PC-3 (cell line): Measurements from ENCODE around the gene SLC6A20. TPM values are rescaled to one million over a fixed set of nuclear protein-coding genes. Genes with fewer than 3 reads are reported as not detected.

ENCODE experiments used
- ATAC-seq: fragments of 200-7000 bp; cut with Tn5 transposase; 2 replicates; pipeline ENCODE4 v1.9.1; 2020; ENCODE audit warnings: mild to moderate bottlenecking, moderate library complexity
- BruUV-seq: library from RNA; stranded (reverse); fragments of 400-500 nt; replicated peaks from 2 replicates; lab custom pipeline; 2021; lab: Mats Ljungman, UMichigan
- CTCF ChIA-PET: fragments of 300-600 bp; sonication (Branson Sonifier 250); formaldehyde crosslinking; loops from one replicate; lab custom pipeline; 2022; ENCODE audit warnings: antibody characterized with exemption; lab: Charles Lee
- POLR2A ChIA-PET: fragments of 300-600 bp; sonication (Branson Sonifier 250); formaldehyde crosslinking; loops from one replicate; lab custom pipeline; 2022; ENCODE audit warnings: antibody characterized with exemption; ENCODE audit not compliant: unreplicated experiment; lab: Charles Lee
- DNase-seq: peaks from one replicate; pipeline ENCODE4 v3.0.0-alpha.2; 2015
- H2AFZ ChIP-seq: fragments of 300-600 bp; sonication (generic); 2 replicates; pipeline ENCODE4 v1.6.0; 2016; ENCODE audit warnings: antibody characterized with exemption, low read length
- H3F3A ChIP-seq: fragments of 300-600 bp; sonication (generic); one replicate; pipeline ENCODE4 v1.6.0; 2017; ENCODE audit warnings: antibody characterized with exemption, low read length, control low read depth, mild to moderate bottlenecking; ENCODE audit not compliant: unreplicated experiment
- H3K27ac ChIP-seq: fragments of 300-600 bp; sonication (generic); 2 replicates; pipeline ENCODE4 v1.5.1; 2016; ENCODE audit warnings: mild to moderate bottlenecking, low read length
- H3K27me3 ChIP-seq: fragments of 300-600 bp; sonication (generic); 2 replicates; pipeline ENCODE4 v1.6.1; 2016; ENCODE audit warnings: low read length, mixed read lengths
- H3K36me3 ChIP-seq: fragments of 300-600 bp; sonication (generic); 2 replicates; pipeline ENCODE4 v1.6.1; 2016; ENCODE audit warnings: low read depth, mixed run types, low read length, mixed read lengths
- H3K4me1 ChIP-seq: fragments of 300-600 bp; sonication (generic); 2 replicates; pipeline ENCODE4 v1.5.1; 2016; ENCODE audit warnings: low read length; ENCODE audit not compliant: insufficient read depth
- H3K4me2 ChIP-seq: fragments of 300-600 bp; sonication (generic); 2 replicates; pipeline ENCODE4 v1.6.0; 2016; ENCODE audit warnings: low read length
- H3K4me3 ChIP-seq: fragments of 300-600 bp; sonication (generic); 2 replicates; pipeline ENCODE4 v1.5.1; 2016; ENCODE audit warnings: mild to moderate bottlenecking, low read length, mixed read lengths
- H3K79me2 ChIP-seq: fragments of 300-600 bp; sonication (generic); 2 replicates; pipeline ENCODE4 v1.6.1; 2017; ENCODE audit warnings: low read length, mixed read lengths
- H3K9ac ChIP-seq: fragments of 300-600 bp; sonication (generic); 2 replicates; pipeline ENCODE4 v1.6.0; 2016; ENCODE audit warnings: mild to moderate bottlenecking, low read length
- H3K9me2 ChIP-seq: fragments of 300-600 bp; sonication (generic); replicated peaks from 2 replicates; pipeline ENCODE4 v1.6.1; 2016; ENCODE audit warnings: mixed run types, low read length, mixed read lengths
- H3K9me3 ChIP-seq: fragments of 300-600 bp; sonication (generic); 2 replicates; pipeline ENCODE4 v1.6.1; 2016; ENCODE audit warnings: low read length, mixed read lengths
- H4K20me1 ChIP-seq: fragments of 300-600 bp; sonication (generic); 2 replicates; pipeline ENCODE4 v1.6.1; 2016; ENCODE audit warnings: low read length, mixed read lengths
- CTCF ChIP-seq: fragments of 300-600 bp; sonication (generic); conservative IDR thresholded peaks from 2 replicates; pipeline ENCODE4 v1.5.1; 2017; ENCODE audit warnings: antibody characterized with exemption, low read depth, mild to moderate bottlenecking, low read length
- EZH2 ChIP-seq: fragments of 300-600 bp; sonication (generic); IDR thresholded peaks from one replicate; pipeline ENCODE4 v1.6.1; 2017; ENCODE audit warnings: antibody characterized with exemption, mild to moderate bottlenecking, low read length; ENCODE audit not compliant: unreplicated experiment
- EZH2phosphoT487 ChIP-seq: fragments of 300-600 bp; sonication (generic); IDR thresholded peaks from 2 replicates; pipeline ENCODE4 v1.6.1; 2018; ENCODE audit warnings: mild to moderate bottlenecking, antibody characterized with exemption, low read length, borderline replicate concordance
- intact Hi-C: fragments of 100-400 bp; cut with micrococcal nuclease; formaldehyde crosslinking; loops from 2 replicates; pipeline ENCODE4 v1.9.0; 2023
- total RNA-seq: library from RNA; depleted of rRNA; stranded (reverse); fragments of >200 nt; gene quantifications from 2 replicates; pipeline ENCODE4 v1.2.3, GENCODE V29; 2014

SLC6A20 gene
- total RNA-seq, 1 experiment from 2014 or later, result not detected

- intact Hi-C loops, result no loop called here
- no peak for DNase-seq
- H3K4me2 ChIP-seq, result no peak overlapping the region
- no peaks in the 10 kb centered on the region for H3F3A ChIP-seq
- CTCF ChIA-PET, result no interaction called here
- no peaks in the 10 kb centered on the region for H3K79me2 ChIP-seq
- no peak for ATAC-seq
- no TSS peak for BruUV-seq
- no peak overlapping the region for H3K27ac ChIP-seq
- H3K27me3 ChIP-seq, result no peaks in the 10 kb centered on the region
- TF ChIP-seq CTCF (no peak), EZH2phosphoT487 (no peak), EZH2 (no peak)
- POLR2A ChIA-PET, result no interaction called here
- H3K9ac ChIP-seq, result no peak overlapping the region
- peaks cover 46% of the 10 kb centered on the region for H3K36me3 ChIP-seq
- H3K4me1 ChIP-seq, result no peaks in the 10 kb centered on the region
- H3K9me3 ChIP-seq, result no peaks in the 10 kb centered on the region
- no peak overlapping the region for H3K4me3 ChIP-seq
- H2AFZ ChIP-seq, result no peak overlapping the region
- no peaks in the 10 kb centered on the region for H4K20me1 ChIP-seq
- H3K9me2 ChIP-seq, result no peaks in the 10 kb centered on the region
These were observed 56.3 kb downstream of the SLC6A20 start for GRCh38 chr3:45739991-45740390.

GRCh38 chr3:45737234-45737633 lies 59.1 kb downstream of the SLC6A20 start:
- Histone ChIP-seq H3K4me3 (no peak overlapping the region), H3K9me3 (no peaks in the 10 kb centered on the region), H3K79me2 (no peaks in the 10 kb centered on the region), H2AFZ (no peak overlapping the region), H3K27ac (no peak overlapping the region), H3F3A (no peaks in the 10 kb centered on the region), H3K9ac (no peak overlapping the region), H3K9me2 (no peaks in the 10 kb centered on the region), H3K4me2 (no peak overlapping the region), H3K36me3 (peaks cover 57% of the 10 kb centered on the region), H4K20me1 (no peaks in the 10 kb centered on the region), H3K27me3 (no peaks in the 10 kb centered on the region), H3K4me1 (no peaks in the 10 kb centered on the region)
- intact Hi-C loops, result no loop called here
- no TSS peak for BruUV-seq
- ChIA-PET CTCF (no interaction called here), POLR2A (no interaction called here)
- no peak for ATAC-seq
- TF ChIP-seq EZH2phosphoT487, result no peak
- no peak for DNase-seq

- Histone ChIP-seq H3K79me2 (no peaks in the 10 kb centered on the region), H3K4me3 (no peak overlapping the region), H3K9ac (no peak overlapping the region), H3K4me1 (no peaks in the 10 kb centered on the region), H3K36me3 (peaks cover 55% of the 10 kb centered on the region), H3K9me2 (no peaks in the 10 kb centered on the region), H3K9me3 (no peaks in the 10 kb centered on the region), H4K20me1 (no peaks in the 10 kb centered on the region), H3K4me2 (no peak overlapping the region), H3K27me3 (no peaks in the 10 kb centered on the region), H3F3A (no peaks in the 10 kb centered on the region), H2AFZ (no peak overlapping the region), H3K27ac (no peak overlapping the region)
- CTCF ChIA-PET, result no interaction called here
- intact Hi-C loops, result no loop called here
- no TSS peak for BruUV-seq
- POLR2A ChIA-PET, result no interaction called here
- DNase-seq (no peak), ATAC-seq (no peak)
- TF ChIP-seq CTCF, result no peak
- no peak for TF ChIP-seq EZH2phosphoT487
- no peak for TF ChIP-seq EZH2
These were observed 59.6 kb downstream of the SLC6A20 start for GRCh38 chr3:45736707-45737106.
